Esophagus muscularis mucosa (tissue), 4 donors: ENCODE results near the gene ST7L. TPM values are rescaled to one million over a fixed set of nuclear protein-coding genes. Genes with fewer than 3 reads are reported as not detected.

Source experiments
- DNase-seq: peaks from one replicate; pipeline ENCODE4 v3.0.0-alpha.2; 2017; ENCODE audit errors: extremely low spot score
- H3K27ac ChIP-seq, 4 donors: fragments of 200-600 bp; sonication (generic); replicated peaks in 1 of 4; 1 replicate in 3 of 4; 2 replicates in 1 of 4; pipeline ENCODE4 v1.5.1; 2016 to 2019; ENCODE audit warnings: mild to moderate bottlenecking in 1 of 4
- H3K27me3 ChIP-seq, 4 donors: fragments of 200-600 bp; sonication (generic); one replicate each; pipeline versions ENCODE4 v1.5.1 to v1.6.0; 2016 to 2019
- H3K36me3 ChIP-seq, 4 donors: fragments of 200-600 bp; sonication (generic); one replicate each; pipeline ENCODE4 v1.5.1; 2016 to 2019
- H3K4me1 ChIP-seq, 4 donors: fragments of 200-600 bp; sonication (generic); one replicate each; pipeline ENCODE4 v1.5.1; 2016 to 2019
- H3K4me3 ChIP-seq, 4 donors: fragments of 200-600 bp; sonication (generic); 1 replicate in 2 of 4; 2 replicates in 2 of 4; pipeline ENCODE4 v1.5.1; 2016 to 2019; ENCODE audit warnings: mild to moderate bottlenecking in 4 of 4, moderate library complexity in 1 of 4
- H3K9me3 ChIP-seq, 4 donors: fragments of 200-600 bp; sonication (generic); 1 replicate in 3 of 4; 2 replicates in 1 of 4; pipeline ENCODE4 v1.5.1; 2016 to 2019
- EP300 ChIP-seq: sonication (generic); formaldehyde crosslinking; IDR thresholded peaks from one replicate; pipeline ENCODE4 v1.6.1; 2017; ENCODE audit warnings: antibody characterized with exemption
- POLR2A ChIP-seq: fragments of 450-650 bp; IDR thresholded peaks from one replicate; pipeline ENCODE4 v1.6.1; 2017; ENCODE audit warnings: antibody characterized with exemption, moderate library complexity, mild to moderate bottlenecking, low read depth
- POLR2AphosphoS5 ChIP-seq, 2 donors: sonication (generic); formaldehyde crosslinking; IDR thresholded peaks; one replicate each; pipeline ENCODE4 v1.6.1; 2017; ENCODE audit warnings: antibody characterized with exemption in 2 of 2
- WGBS: methylation state at CpG from one replicate; pipeline ENCODE4 v1.1.5; 2018; 5-methylcytosine and 5-hydroxymethylcytosine counted together
- intact Hi-C: fragments of 100-400 bp; cut with DNase I; formaldehyde crosslinking; loops from one replicate; pipeline ENCODE4 v1.15.1; 2023
- total RNA-seq, 4 donors: library from RNA; depleted of rRNA; stranded (reverse); fragments of >200 nt; gene quantifications; one replicate each; pipeline versions ENCODE4 v1.1.0 to v1.2.1, GENCODE V29; 2016
- TF ChIP-seq, protein P1 (sequence below), 3 experiments: fragments of 200-600 bp in 2 of 3; fragments of 450-650 bp in 1 of 3; sonication (generic) in 2 of 3; IDR thresholded peaks; one replicate each; pipeline ENCODE4 v1.5.1; 2017 to 2019; ENCODE audit warnings: antibody characterized with exemption in 3 of 3, mild to moderate bottlenecking in 2 of 3, moderate library complexity in 1 of 3

Gene ST7L
- total RNA-seq, 4 donors from 2014 or later, result 12.9 to 23.0 (median 21.0) TPM

DNA sequence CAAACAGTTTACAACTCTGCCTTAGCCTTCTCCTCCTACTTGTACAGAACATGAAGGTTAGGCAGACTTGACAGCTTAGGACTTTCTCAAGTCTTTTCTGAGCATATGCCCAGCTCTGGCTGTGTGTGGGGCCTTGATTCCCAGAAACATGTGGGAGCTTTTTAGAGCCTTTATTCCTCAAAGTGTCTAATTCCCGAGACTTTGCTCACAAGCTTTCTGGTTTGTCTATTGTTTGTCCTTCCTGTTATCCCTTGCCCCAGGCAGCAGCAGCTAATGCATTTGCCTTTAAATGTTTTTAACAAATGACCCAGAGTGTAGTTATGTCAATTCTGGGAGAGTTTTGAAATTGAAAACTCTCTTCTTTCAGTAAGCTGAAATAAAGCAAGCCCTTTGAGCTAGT is 29.2 kb downstream of the ST7L start:
- DNase-seq, result no peak
- TF ChIP-seq POLR2AphosphoS5 (IDR thresholded peaks at IDR 0.05) (no peak), POLR2A (no peak), EP300 (no peak)
- TF ChIP-seq, protein P1, sequence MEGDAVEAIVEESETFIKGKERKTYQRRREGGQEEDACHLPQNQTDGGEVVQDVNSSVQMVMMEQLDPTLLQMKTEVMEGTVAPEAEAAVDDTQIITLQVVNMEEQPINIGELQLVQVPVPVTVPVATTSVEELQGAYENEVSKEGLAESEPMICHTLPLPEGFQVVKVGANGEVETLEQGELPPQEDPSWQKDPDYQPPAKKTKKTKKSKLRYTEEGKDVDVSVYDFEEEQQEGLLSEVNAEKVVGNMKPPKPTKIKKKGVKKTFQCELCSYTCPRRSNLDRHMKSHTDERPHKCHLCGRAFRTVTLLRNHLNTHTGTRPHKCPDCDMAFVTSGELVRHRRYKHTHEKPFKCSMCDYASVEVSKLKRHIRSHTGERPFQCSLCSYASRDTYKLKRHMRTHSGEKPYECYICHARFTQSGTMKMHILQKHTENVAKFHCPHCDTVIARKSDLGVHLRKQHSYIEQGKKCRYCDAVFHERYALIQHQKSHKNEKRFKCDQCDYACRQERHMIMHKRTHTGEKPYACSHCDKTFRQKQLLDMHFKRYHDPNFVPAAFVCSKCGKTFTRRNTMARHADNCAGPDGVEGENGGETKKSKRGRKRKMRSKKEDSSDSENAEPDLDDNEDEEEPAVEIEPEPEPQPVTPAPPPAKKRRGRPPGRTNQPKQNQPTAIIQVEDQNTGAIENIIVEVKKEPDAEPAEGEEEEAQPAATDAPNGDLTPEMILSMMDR (IDR thresholded peaks at IDR 0.05), result no peak
- WGBS, result 92% methylated on average over 1 of the region's 1 CpG
- no peak overlapping the region for H3K4me3 ChIP-seq
- H3K36me3 ChIP-seq, result peaks cover 10 to 72% (median 34%) of the 10 kb centered on the region in 4 donors
- H3K9me3 ChIP-seq, result no peaks in the 10 kb centered on the region
- no peaks in the 10 kb centered on the region for H3K4me1 ChIP-seq
- H3K27me3 ChIP-seq, result no peaks in the 10 kb centered on the region
- H3K27ac ChIP-seq, result no peak overlapping the region
- intact Hi-C loops, result no loop called here

DNA sequence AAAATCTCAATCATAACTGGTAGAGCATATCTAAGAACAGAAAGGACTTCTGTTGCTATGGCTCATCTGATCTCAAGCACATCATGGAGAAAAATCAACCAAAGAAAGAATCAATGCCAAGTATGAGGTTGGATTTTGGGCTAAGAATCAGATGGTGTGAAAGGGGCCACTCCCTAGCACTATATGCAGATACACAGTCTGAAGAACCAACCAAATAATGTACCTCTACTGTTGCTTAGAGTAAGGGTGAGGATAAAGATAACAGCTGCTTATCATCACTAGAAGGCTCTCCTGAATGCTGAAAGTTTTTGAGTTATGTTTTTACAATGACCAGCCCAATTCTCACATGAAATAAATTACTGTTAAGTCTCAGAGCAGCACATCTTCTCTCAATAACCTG is 35.6 kb downstream of the ST7L start:
- Histone ChIP-seq H3K4me3 (no peak overlapping the region), H3K27ac (no peak overlapping the region), H3K36me3 (peaks cover 7 to 66% (median 32%) of the 10 kb centered on the region in 4 donors), H3K4me1 (no peaks in the 10 kb centered on the region), H3K27me3 (no peaks in the 10 kb centered on the region), H3K9me3 (no peaks in the 10 kb centered on the region)
- TF ChIP-seq EP300 (no peak), POLR2AphosphoS5 (IDR thresholded peaks at IDR 0.05) (no peak), POLR2A (no peak)
- TF ChIP-seq, protein P1 (IDR thresholded peaks at IDR 0.05), result no peak
- no peak for DNase-seq
- intact Hi-C loops, result no loop called here

DNA sequence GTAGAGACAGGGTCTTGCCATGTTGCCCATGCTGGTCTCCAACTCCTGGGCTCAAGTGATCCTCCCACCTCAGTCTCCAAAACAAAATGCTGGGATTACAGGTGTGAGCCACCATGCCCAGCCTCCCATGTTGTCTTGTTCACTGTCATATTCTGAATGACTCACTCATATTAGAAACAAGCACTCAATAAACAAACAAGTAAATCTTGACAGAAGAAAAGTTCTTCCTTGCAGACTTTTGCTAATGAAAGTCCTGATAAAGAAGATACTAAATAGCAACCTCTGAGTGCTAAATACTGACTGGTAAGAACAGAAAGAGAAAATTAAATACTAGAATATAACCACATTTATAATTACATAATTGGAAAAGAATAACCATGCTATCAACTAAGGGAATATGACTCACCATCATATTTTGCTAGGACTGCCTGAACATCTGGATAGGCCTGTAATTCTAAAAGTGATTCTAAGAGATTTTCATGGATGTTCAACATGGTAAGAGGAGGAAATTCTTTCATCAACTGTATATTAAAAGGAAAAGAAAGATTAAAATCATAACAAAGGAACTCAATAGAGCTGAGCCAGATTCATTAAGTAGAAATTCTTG is 37.3 kb downstream of the ST7L start:
- peaks cover 7 to 74% (median 35%) of the 10 kb centered on the region in 4 donors for H3K36me3 ChIP-seq
- intact Hi-C loops, result no loop called here
- no peak for DNase-seq
- no peak overlapping the region for H3K4me3 ChIP-seq
- TF ChIP-seq POLR2A (no peak), POLR2AphosphoS5 (IDR thresholded peaks at IDR 0.05) (no peak), EP300 (no peak)
- TF ChIP-seq, protein P1 (IDR thresholded peaks at IDR 0.05), result no peak
- no peak overlapping the region for H3K27ac ChIP-seq
- H3K4me1 ChIP-seq, result no peaks in the 10 kb centered on the region
- H3K27me3 ChIP-seq, result no peaks in the 10 kb centered on the region
- H3K9me3 ChIP-seq, result no peaks in the 10 kb centered on the region

DNA sequence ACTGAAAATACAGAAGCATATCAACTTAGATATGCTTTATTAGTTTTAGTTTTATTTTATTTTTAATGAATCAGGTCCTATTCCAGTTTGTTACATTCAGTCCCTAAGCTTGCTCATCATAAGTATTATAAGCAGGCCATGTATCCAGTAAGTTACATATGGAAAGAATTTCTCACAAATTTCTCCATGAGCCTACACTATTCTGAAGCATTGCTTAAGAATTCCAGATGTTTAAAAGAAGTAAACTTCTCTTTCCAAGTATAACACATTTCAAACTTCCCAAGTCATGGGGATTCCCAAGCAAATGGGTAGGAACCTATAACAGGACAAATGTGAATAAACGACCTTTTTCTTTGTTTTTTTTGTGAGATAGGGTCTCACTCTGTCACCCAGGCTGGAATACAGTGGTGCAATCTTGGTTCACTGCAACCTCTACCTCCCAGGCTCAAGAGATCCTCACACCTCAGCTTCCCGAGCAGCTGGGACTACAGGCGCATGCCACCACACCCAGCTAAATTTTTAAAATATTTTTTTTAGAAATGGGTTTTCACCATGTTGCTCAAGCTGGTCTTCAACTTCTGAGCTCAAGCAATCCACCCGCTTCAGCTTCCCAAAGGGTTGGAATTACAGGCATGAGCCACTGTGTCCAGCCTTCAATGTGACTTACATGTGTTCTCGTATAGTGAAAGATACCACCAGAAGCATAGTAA is 39.0 kb downstream of the ST7L start:
- no peak for DNase-seq
- 87% methylated on average over 5 of the region's 5 CpGs for WGBS
- H3K9me3 ChIP-seq, result no peaks in the 10 kb centered on the region

More for the DNA sequence above, 39.0 kb downstream of the ST7L start:
- TF ChIP-seq EP300 (no peak), POLR2A (no peak), POLR2AphosphoS5 (IDR thresholded peaks at IDR 0.05) (no peak)
- TF ChIP-seq, protein P1 (IDR thresholded peaks at IDR 0.05), result no peak
- intact Hi-C loops, result no loop called here
- Histone ChIP-seq H3K4me3 (no peak overlapping the region), H3K27ac (no peak overlapping the region), H3K36me3 (peaks cover 24 to 81% (median 47%) of the 10 kb centered on the region in 4 donors), H3K4me1 (no peaks in the 10 kb centered on the region), H3K27me3 (no peaks in the 10 kb centered on the region)
